Chondrocyte (in vitro differentiated cells): ENCODE measurements around the gene MMAA. TPM values are rescaled to one million over a fixed set of nuclear protein-coding genes. Genes with fewer than 3 reads are reported as not detected.

ENCODE experiments used
- DNase-seq: peaks from one replicate; pipeline ENCODE4 v3.0.0; 2021; ENCODE audit warnings: mixed read lengths, low spot score
- H3K27ac Mint-ChIP-seq: one replicate; pipeline ENCODE4 v1.8.0; 2021; ENCODE audit warnings: mild to moderate bottlenecking, moderate library complexity, mixed read lengths; ENCODE audit not compliant: unreplicated experiment
- H3K27me3 Mint-ChIP-seq: 2 replicates; pipeline ENCODE4 v1.8.0; 2021; ENCODE audit warnings: low read depth, mixed read lengths
- H3K36me3 Mint-ChIP-seq: 2 replicates; pipeline ENCODE4 v1.8.0; 2021; ENCODE audit warnings: low read depth, mixed read lengths
- H3K4me1 Mint-ChIP-seq: 2 replicates; pipeline ENCODE4 v1.8.0; 2021; ENCODE audit warnings: low read depth, mild to moderate bottlenecking, mixed read lengths
- H3K4me3 Mint-ChIP-seq: one replicate; pipeline ENCODE4 v1.8.0; 2021; ENCODE audit warnings: mild to moderate bottlenecking, moderate library complexity, mixed read lengths; ENCODE audit not compliant: unreplicated experiment
- H3K9me3 Mint-ChIP-seq: 2 replicates; pipeline ENCODE4 v1.8.0; 2021; ENCODE audit warnings: low read depth, mixed read lengths
- total RNA-seq: library from RNA; stranded (reverse); gene quantifications from 3 replicates; pipeline ENCODE4 v1.2.1, GENCODE V29; 2021
- TF ChIP-seq, protein P1 (sequence below): fragments of 200-600 bp; sonication (generic); IDR thresholded peaks from 2 replicates; pipeline ENCODE4 v1.5.0; 2021; ENCODE audit warnings: antibody characterized with exemption, mild to moderate bottlenecking, moderate library complexity

Gene MMAA
- total RNA-seq, 1 donor from 2014 or later = 9.1 TPM

GRCh38 chr4:145589916-145590702 lies 29.1 kb upstream of the MMAA start:
- peaks cover 21% of the 10 kb centered on the region for H3K27me3 Mint-ChIP-seq
- TF ChIP-seq, protein P1, sequence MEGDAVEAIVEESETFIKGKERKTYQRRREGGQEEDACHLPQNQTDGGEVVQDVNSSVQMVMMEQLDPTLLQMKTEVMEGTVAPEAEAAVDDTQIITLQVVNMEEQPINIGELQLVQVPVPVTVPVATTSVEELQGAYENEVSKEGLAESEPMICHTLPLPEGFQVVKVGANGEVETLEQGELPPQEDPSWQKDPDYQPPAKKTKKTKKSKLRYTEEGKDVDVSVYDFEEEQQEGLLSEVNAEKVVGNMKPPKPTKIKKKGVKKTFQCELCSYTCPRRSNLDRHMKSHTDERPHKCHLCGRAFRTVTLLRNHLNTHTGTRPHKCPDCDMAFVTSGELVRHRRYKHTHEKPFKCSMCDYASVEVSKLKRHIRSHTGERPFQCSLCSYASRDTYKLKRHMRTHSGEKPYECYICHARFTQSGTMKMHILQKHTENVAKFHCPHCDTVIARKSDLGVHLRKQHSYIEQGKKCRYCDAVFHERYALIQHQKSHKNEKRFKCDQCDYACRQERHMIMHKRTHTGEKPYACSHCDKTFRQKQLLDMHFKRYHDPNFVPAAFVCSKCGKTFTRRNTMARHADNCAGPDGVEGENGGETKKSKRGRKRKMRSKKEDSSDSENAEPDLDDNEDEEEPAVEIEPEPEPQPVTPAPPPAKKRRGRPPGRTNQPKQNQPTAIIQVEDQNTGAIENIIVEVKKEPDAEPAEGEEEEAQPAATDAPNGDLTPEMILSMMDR = no peak
- H3K4me1 Mint-ChIP-seq = no peaks in the 10 kb centered on the region
- no peak overlapping the region for H3K27ac Mint-ChIP-seq
- H3K36me3 Mint-ChIP-seq = peaks cover 2% of the 10 kb centered on the region
- H3K4me3 Mint-ChIP-seq = no peak overlapping the region
- no peak for DNase-seq
- peaks cover 12% of the 10 kb centered on the region for H3K9me3 Mint-ChIP-seq

- H3K36me3 Mint-ChIP-seq = peaks cover 5% of the 10 kb centered on the region
Measured at GRCh38 chr4:145602129-145602760, 16.9 kb upstream of the MMAA start.

DNA sequence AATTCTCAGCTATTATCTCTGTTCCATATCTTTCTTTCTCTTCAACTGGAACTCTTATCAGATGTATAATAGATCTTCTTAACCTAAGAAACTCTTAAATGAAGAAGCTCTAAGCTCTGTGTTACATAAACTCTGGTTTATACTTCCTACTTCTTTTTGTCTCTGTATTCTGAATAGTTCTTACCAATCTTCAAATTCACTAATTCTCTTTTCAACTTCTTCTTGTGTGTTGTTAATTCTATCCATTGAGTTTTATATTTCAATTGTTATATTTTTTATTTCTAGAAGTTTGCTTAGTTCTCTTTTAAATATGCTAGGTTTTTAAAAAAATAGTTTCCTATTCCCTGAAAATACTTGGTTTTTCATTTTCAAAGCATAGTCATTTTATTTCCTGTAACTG lies 13.2 kb upstream of the MMAA start:
- no peaks in the 10 kb centered on the region for H3K27me3 Mint-ChIP-seq
- no peak overlapping the region for H3K4me3 Mint-ChIP-seq
- peaks cover 12% of the 10 kb centered on the region for H3K9me3 Mint-ChIP-seq
- peaks cover 5% of the 10 kb centered on the region for H3K36me3 Mint-ChIP-seq
- H3K4me1 Mint-ChIP-seq = peaks cover 8% of the 10 kb centered on the region
- DNase-seq = no peak
- no peak overlapping the region for H3K27ac Mint-ChIP-seq
- TF ChIP-seq, protein P1 = no peak

More at GRCh38 chr4:145602129-145602760, 16.9 kb upstream of the MMAA start:
- no peak for DNase-seq
- H3K9me3 Mint-ChIP-seq = peaks cover 12% of the 10 kb centered on the region
- no peaks in the 10 kb centered on the region for H3K27me3 Mint-ChIP-seq
- TF ChIP-seq, protein P1 = no peak
- no peak overlapping the region for H3K4me3 Mint-ChIP-seq
- H3K27ac Mint-ChIP-seq = no peak overlapping the region
- peaks cover 8% of the 10 kb centered on the region for H3K4me1 Mint-ChIP-seq

DNA sequence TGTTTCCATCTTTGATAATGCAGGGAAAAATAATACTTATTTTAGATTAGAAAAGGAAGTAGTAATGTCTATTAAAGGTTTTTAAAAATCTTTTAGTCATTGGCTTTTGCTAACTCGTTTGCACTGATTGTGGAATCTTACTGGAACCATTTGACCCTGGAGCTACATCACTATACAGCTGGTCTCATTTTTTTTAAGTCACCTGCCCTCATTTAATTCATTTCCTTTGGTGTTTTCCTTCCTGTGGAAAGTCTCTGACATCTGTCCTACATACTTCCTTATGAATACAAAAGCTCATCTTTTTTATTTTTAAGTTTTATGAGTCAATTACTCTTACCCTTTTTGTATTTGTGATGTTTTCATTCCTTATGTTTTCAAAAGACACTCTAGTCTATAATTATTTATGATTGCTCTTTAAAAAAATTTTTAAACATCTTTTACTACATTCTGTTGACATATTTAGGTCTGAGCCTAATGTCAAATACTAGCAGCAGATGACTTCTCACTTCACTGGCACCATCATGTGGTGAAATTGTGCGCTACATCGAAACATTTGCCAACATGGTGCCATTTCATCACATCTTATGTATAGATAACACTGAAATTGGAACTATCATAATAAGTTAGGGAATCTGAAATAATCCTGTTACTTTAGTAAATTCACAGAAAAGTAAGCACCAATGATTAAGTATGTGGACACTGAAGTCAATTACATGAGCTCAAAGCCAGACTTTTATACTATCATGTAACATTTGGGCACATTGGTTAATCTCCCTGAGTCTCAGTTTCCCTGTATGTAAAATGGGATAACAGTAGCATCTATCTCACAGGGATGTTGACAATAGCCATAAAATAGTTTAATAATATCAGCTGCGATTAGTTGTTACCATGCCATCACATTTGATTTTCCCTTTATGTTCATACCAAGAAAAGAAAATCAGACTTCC lies 9.4 kb upstream of the MMAA start:
- Mint-ChIP-seq H3K27me3 (no peaks in the 10 kb centered on the region), H3K4me3 (no peak overlapping the region), H3K4me1 (peaks cover 3% of the 10 kb centered on the region), H3K27ac (no peak overlapping the region), H3K36me3 (peaks cover 5% of the 10 kb centered on the region), H3K9me3 (peaks cover 12% of the 10 kb centered on the region)
- DNase-seq = no peak
- TF ChIP-seq, protein P1 = peak; percentile 96
